Vagina (tissue), 2 donors: Measurements from ENCODE around the gene CHD5.

Experiments used
- POLR2AphosphoS5 ChIP-seq, 2 donors: sonication (generic); formaldehyde crosslinking; IDR thresholded peaks; one replicate each; pipeline ENCODE4 v1.9.0; 2017; ENCODE audit warnings: antibody characterized with exemption in 2 of 2, mild to moderate bottlenecking in 2 of 2, low read depth in 1 of 2; ENCODE audit not compliant: insufficient read depth in 1 of 2
- TF ChIP-seq, protein P1 (sequence below), 3 experiments: fragments of 450-650 bp in 2 of 3; fragments of 200-600 bp in 1 of 3; sonication (generic) in 1 of 3; IDR thresholded peaks; one replicate each; pipeline ENCODE4 v1.5.1; 2017 to 2019; ENCODE audit warnings: antibody characterized with exemption in 3 of 3, mild to moderate bottlenecking in 2 of 3, moderate library complexity in 2 of 3

DNA sequence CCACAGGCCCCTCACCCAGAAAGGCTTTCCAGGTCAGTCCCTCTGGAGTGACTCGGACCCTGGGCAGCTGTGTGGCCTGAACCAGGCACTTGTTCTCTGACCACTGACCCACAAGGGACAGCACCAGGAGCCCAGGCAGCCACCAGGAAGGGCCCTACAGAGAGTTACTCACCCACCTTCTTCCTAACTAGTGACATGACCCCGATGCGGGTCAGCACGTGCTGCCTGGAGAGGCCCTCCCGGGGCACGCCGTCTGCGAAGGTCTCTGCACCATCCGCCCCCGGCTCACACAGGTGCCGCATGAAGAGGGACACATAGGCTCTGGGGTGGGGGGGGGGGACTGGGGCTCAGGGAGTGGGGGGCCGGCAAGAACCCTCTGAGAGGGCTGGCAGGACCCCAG is 55.8 kb downstream of the CHD5 start:
- TF ChIP-seq, protein P1, sequence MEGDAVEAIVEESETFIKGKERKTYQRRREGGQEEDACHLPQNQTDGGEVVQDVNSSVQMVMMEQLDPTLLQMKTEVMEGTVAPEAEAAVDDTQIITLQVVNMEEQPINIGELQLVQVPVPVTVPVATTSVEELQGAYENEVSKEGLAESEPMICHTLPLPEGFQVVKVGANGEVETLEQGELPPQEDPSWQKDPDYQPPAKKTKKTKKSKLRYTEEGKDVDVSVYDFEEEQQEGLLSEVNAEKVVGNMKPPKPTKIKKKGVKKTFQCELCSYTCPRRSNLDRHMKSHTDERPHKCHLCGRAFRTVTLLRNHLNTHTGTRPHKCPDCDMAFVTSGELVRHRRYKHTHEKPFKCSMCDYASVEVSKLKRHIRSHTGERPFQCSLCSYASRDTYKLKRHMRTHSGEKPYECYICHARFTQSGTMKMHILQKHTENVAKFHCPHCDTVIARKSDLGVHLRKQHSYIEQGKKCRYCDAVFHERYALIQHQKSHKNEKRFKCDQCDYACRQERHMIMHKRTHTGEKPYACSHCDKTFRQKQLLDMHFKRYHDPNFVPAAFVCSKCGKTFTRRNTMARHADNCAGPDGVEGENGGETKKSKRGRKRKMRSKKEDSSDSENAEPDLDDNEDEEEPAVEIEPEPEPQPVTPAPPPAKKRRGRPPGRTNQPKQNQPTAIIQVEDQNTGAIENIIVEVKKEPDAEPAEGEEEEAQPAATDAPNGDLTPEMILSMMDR (IDR thresholded peaks at IDR 0.05), result no peak
- no peak for TF ChIP-seq POLR2AphosphoS5 (IDR thresholded peaks at IDR 0.05; ENCODE audit: insufficient read depth in 1 of 2, low read depth in 1 of 2)
